GM21723 (cell line): ENCODE data around the gene LRRC49.
"Not testable (repeated sequence)": the region's sequence is repeated elsewhere in the genome, so short reads cannot be mapped to it uniquely, and the experiment has no call there.

Source experiments
- ATAC-seq: cut with Tn5 transposase; IDR thresholded peaks from one replicate; pipeline ENCODE4 v1.9.1; 2021; ENCODE audit warnings: mild to moderate bottlenecking, moderate library complexity; ENCODE audit not compliant: unreplicated experiment

LRRC49 gene, protein sequence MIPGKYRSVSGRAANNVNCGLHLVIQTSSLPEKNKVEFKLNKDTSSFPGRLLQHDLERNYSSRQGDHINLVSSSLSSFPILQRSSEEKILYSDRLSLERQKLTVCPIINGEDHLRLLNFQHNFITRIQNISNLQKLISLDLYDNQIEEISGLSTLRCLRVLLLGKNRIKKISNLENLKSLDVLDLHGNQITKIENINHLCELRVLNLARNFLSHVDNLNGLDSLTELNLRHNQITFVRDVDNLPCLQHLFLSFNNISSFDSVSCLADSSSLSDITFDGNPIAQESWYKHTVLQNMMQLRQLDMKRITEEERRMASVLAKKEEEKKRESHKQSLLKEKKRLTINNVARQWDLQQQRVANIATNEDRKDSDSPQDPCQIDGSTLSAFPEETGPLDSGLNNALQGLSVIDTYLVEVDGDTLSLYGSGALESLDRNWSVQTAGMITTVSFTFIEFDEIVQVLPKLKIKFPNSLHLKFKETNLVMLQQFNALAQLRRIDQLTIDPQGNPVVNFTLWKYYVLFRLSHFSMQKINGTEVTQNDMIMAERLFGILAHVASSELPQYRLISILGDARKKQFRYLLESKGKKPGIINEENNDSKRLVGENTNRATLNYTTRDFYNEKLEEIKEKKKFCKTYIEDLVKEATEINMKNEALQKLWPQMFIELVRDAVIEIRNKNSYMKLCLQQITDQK

DNA sequence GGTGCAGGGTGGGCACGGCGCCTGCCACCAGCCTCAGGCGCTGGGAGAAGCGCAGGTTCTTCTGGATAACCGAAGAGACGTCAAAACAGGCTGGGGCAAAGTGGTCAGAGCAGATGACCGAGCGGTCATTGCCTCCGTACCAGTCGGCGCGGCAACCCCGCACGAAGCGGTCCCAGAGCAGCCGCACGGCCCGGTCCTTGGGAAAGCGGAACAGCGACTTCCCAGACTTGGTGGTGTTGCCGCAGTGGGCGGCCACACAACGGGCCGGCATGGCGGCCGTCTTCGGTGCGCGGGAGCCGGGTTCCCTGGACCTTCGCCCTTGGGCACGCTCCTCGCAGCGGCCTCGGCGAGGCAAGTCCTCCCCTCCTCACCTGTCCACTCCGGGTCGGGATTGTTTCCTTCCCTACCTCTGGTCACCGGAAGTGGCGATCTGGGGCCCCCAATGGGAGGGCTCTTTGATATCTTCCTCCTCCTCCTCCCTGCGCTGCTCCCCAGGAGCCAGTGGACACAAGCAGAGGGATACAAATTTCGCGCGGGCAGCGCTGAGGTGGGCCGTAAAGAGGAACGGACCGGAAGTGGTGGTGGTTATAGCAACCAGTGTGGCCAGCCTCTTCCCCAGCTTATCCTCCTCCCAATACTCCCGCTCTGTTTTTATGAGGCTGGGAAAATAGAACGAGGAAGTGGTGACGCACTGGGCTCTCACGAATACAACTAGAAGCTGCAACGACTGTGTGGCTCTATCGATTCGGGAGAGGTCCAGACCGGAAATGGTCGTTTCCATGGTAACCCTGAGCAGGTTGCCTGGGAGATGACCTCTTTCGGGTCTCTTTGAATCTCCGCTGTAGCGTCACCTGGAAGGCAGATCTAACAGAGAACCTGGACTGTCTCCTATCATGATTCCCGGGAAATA lies at the start of gene LRRC49, which contains the start of gene THAP10:
Gene LRRC49 (plus strand): TSS at position 825 of the 910 bp plus-strand sequence. CDS start 69 bp downstream, at position 894.
Gene THAP10 (minus strand): TSS at position 432 of the 910 bp plus-strand sequence. CDS start 161 bp downstream, at position 271.
- ATAC-seq = peak; percentile 88

DNA sequence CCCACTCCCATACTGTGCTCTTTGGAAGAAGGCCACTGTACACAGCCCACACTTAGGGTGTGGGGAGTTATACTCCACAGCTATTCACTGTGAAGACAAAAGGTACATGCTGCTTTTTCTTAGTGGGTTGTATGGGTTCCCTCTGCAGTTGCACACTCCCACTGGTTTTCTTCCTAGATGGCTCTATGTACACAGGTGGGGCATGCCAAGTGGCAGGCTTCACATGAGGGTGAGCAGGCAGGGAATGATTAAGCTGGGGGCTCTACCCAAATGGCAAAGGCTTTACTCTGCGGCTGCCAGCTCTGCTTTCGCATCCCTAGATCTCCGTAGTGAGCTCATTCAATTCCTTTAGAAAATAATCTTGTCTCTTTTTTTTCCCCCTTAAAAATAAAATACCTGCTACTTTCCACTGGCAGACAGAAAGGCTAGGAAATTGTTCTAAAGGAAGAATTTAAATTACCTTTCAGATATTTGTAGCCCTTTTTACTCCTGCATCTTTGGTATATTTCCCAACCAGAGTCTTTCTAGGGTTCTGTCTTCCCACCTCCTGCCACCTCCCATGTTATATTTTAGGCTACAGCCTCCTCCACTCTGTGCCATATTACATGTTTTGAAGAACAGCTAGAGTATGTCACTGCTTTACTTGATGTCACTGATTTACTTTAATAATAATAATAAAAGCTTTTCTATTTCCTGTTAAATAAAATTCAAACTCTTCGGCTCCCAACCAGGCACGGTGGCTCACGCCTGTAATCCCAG lies 46.8 kb upstream of the LRRC49 start:
- ATAC-seq = no peak

DNA sequence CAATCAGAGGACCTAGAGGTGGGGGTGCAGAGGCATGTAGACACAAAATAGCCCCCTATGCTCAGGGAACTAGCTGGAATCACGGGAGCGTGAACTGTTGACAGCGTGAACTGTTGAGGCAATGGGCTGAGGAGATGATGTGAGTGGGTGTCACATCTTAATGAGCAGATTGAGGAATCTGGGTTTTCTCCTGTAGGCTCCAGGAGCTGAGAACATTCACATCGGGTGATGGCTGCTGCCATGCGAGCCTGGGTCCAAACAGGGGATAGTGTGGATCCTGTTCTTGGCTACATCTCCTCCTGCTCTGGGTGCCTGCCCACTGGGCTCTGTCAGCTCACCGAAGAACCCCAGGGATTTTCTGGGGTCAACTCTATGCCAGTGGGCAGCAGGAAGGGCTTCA lies 40.7 kb upstream of the LRRC49 start:
- ATAC-seq = no peak

DNA sequence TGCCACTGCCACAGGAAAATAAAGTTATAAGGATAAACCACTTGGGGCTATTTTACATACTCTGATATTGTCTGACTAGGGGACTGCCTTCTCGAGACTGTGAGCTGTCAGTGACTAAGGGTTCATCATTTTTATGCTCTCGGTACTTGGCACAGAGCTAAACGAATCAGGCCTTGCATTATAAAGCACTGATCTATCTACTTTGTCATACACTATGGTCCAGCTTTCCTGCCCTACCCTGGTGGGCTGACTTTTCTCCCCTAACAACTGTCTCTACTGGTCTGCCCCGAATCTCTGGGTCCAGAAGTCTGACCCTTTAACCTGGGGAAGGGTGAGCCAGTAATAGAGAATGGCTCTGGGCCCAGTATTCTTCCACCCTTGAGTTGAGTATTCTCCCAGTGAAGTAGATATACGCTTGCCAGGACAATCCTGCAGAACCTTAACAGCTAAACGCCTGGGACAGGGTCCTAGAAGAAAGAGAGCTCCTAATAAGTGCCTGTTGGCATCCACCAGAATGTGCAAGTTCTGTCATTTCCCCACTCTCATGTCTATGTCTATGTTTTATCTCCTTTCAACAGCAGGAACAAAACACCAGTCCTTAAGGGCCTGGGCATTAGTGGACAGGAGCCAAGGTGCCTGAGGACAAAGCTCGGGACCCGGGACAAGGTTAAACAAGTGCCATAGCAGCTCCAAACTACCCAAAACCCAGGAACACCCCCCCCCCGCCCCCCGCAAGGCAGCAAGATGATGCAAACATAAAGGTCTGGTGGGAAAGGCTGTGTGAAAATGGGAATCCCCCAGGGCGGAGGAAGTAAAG lies 39.9 kb upstream of the LRRC49 start:
- no peak for ATAC-seq

DNA sequence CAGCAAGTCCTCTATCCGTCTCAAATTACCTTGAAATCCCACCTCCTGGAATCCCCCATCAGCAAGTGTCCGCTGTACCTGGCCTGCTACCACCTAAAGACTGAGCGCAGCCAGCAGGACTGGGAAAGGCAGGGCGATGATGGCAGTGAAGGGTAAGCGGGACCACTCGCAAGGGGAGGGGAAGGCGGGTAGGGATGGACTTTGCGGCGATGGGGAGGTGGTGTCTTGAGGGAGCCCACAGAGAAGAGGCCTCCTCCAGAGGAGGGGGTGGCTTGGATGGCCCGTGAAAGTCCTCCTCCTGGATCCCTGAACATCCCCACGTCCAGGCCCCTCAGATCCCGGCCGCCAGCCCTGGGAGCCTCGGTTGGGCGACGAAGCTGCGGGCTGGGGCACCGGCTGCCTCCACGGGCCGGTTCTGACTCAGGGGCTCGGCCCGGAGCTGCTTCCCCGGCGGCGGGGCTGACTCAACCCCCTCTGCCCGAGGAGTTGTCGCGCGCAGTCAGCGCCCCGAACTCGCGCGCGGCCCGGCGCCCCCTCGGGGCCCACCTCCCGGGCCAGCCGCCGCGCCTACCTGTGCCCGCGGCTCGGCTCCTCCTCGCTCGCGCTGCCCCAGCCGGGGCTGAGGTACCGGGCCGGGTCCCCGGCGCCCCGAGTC lies 39.2 kb upstream of the LRRC49 start:
- ATAC-seq = no peak

DNA sequence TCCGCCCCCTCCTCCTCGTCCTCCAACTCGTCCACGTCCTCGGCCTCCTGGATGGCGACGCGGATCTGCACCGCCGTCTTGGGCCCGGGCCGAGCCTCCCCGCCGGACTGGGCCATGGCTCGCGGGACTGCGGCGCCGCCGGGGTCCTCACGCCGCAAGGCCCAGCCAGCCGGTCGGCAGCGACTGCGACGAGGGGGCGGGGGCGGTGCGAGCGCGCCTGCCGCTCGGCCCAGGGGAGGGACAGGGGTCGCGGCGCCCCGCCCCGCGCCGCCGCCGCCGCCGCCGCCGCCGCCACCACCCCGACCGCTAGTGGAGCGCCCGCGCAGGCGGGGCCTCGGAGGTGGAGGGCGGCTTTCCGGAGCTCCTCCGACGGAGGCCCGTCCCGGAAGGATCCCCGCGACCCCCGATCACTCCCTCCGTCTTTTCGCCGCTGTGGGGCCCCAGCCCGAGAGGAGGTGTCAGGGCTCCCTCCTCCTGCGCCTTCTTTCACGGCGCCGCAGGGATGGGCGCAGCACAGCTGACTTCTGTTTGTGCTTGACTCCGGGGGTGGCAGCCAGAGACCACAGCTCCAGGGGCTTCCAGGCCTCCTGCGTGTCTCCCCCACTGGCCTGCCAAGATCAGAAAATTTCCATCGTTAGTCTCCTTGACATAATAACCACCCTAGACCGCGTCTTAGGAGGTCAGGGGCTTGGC lies 38.5 kb upstream of the LRRC49 start, which contains the start of gene LARP6:
Gene LARP6 (minus strand): TSS at position 185 of the 693 bp plus-strand sequence. CDS start 69 bp downstream, at position 116.
- no peak for ATAC-seq

DNA sequence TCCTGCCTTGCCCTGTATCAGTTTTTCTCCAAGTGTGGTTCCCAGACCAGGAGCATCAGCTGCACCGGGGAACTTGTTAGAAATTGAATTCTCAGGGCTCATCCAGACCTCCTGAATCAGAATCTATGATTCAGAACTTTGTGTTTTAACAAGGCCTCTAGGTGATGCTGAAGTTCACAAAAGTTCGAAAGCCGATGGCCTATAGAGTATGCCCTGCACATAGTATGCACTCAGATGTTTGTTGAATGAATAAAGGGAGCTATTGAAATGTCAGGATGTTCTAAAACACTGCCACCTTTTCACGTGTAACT lies 38.0 kb upstream of the LRRC49 start:
- no peak for ATAC-seq

DNA sequence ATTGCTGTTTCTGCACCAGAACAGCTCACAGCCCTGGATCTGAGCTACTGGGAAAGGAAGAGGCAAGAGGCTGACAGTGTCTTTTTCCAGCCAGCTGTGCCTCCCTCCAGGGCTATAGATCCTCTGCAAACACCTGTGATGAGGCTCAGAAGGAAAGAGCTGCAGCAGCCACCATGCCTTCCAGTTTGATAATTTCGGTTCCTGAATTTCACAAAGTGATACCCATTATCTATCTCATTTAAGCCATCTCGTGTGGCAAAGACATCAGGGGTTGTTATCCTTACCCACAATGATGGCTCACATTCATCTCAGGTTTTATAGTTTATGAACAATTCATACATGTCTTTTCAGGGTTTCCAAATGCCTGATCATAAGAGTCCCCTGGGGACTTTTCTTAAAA lies 36.9 kb upstream of the LRRC49 start:
- no peak for ATAC-seq

DNA sequence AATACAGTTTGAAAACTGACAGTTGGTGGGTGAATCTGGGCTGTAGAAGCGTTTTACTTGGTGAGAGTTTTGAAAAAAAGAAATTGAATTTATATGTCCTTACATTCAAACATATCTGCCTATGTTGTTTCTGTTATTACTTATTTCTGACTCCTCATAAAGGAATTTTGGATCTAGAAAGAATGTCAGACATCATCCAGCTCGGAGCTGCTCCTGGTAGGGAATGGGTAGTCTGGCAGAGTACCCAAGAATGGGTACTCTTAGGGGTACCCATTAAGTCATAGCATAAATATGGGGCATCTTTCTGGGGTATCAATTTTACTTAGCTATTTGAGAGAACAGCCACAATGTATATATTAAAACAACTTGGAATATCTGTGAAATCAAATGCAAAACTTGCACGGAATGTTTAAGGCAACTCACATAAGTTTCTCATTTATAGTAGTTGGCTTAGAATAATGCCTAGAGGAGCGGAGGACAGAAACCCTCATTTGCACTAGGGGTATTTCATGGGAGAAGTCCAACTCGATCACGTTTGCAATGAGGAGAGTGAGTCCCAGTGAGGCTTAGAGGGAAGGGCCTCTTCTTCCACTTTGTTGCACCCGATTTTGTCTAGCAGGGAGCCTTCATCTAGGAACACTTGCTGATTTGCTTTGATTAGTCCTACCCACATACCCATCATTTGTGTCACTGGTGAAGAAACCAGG lies 36.3 kb upstream of the LRRC49 start:
- no peak for ATAC-seq

DNA sequence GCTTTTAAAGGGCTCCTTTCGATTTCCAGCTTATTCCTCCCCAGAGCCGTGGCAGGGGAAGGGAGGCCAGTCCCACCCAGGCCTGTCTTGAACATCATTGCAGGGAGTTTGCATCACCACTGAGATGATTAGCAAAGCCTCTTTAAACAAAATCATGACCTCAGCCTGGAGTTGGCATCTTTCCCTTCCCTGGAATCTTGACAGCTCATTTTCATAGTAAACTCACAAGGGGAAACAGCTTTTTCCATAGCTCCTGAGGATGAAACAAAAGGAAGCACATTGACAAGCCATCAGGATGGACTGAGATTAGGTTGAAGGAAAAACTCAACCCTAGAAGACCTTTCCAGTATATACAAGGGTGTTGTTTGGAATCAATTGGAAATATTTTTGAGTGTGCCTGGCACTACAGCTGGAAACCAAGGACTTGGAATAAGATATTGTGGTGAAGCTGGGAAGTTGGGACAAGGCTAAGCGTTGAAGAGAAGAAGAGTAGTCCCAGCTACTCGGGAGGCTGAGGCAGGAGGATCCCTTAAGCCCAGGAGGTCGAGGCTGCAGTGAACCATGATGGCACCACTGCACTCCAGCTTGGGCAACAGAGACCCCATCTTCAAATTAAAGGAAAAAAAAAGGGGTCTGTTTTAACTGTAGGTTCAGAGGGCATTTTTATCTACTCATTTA lies 35.6 kb upstream of the LRRC49 start:
- ATAC-seq = no peak

DNA sequence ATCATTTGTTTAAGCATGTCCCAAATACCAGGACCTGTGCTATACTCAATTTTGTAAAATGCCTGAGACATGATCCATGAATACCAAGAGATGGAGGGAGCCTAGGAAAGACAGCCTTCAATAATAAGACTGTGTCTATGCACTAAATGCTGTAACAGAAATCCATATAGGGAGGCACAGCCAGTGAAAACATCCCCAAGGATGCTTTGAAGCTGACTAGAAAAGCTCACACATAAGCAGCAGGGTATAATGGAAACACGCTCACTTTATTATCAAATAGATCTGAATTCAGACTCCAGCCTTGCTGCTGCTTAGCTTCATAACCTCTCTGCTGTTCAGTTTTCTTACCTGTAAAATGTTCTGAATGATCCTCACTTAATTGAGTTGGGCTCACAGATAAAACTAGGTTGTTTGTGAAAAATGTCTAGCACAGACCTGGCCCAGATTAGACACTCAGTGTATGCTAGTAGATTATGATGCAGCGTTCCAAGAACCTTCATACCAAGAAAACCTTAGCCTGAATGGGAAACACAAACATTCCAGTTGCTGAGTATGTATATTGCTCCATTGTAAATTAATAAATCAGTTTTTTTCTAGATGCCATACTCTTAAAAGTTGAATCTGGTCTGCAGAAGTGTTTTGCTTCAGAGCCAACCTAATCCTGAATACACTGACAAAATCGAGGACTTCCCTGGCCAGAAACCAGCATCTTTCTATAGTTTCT lies 34.9 kb upstream of the LRRC49 start:
- no peak for ATAC-seq

DNA sequence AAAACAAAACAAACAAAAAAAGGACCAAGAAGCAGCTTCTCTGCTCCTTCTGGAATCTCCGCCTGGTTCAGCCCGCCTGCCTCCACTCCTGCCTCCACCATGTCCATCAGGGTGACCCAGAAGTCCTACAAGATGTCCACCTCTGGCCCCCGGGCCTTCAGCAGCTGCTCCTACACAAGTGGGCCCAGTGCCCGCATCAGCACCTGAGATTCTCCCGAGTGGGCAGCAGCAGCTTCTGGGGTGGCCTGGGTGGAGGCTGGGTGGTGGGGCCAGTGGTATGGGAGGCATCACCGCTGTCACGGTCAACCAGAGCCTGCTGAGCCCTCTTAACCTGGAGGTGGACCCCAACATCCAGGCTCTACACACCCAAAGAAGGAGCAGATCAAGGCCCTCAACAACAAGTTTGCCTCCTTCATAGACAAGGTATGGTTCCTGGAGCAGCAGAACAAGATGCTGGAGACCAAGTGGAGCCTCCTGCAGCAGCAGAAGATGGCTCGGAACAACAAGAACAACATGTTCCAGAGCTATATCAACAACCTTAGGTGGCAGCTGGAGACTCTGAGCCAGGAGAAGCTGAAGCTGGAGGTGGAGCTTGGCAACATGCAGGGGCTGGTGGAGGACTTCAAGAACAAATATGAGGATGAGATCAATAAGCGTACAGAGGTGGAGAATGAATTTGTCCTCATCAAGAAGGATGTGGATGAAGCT lies 33.9 kb upstream of the LRRC49 start:
- ATAC-seq = not testable (repeated sequence)

DNA sequence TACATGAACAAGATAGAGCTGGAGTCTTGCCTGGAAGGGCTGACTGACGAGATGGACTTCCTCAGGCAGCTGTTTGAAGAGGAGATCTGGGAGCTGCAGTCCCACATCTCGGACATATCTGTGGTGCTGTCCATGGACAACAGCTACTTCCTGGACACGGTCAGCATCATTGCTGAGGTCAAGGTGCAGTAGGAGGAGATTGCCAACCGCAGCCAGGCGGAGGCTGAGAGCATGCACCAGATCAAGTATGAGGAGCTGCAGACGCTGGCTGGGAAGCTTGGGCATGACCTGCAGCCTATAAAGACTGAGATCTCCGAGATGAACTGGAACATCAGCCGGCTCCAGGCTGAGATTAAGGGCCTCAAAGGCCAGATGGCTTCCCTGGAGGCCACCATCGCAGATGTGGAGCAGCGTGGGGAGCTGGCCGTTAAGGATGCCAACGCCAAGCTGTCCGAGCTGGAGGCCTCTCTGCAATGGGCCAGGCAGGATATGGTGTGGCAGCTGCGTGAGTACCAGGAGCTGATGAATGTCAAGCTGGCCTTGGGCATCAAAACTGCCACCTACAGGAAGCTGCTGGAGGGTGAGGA lies 33.2 kb upstream of the LRRC49 start:
- ATAC-seq = no peak

DNA sequence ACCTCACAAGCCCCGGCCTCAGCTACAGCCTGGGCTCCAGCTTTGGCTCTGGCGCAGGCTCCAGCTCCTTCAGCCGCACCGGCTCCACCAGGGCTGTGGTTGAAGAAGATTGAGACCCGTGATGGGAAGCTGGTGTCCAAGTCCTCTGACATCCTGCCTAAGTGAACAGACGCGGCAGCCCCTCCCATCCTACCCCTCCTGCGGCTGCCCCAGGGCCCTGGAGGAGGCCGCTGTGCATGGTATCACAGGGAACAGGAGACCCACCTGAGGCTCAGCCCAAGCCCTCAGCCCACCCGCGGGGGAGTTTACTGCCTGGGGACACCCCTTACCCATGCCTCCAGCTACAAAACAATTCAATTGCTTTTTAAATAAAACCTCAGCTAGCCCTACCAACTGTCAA lies 32.6 kb upstream of the LRRC49 start:
- ATAC-seq = no peak

DNA sequence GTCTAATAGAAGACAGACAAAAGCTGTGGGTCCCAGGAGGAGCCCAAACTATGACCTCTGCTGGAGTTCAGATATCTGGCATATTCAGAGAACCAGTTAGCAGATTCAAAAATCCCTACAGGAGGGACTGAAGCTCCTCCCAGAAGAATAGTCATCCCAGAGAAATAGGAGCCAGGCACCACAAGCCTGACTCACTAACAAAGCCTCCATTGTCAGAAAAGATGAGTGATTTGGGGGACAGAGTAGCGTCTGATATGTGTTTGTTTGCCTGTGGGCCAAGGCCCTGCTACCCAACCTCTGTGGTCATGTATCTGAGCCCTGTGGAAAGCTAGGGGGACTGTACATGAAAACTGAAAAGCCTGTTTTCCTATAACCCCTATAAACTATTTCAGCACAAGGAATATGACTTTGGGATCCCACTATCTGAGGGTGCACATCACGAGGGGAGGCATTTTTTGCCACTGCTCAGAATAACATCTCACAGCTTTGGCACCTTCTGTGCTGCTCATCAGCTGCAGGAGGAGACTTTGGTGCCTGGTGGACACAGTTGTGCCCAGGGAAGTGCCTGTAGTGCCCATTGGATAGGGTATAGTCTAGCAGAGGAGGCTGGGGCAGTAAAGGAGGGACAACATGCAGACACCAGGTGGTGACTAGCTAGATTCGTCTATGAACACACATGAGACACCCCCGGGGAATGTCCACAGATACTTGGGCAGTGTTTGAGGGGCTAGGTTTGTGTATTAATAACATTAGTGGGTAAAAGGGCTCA lies 29.0 kb upstream of the LRRC49 start:
- no peak for ATAC-seq
